ENCODE results near the gene TRPC4AP. TPM values are rescaled to one million over a fixed set of nuclear protein-coding genes. Genes with fewer than 3 reads are reported as not detected.

Gene TRPC4AP
- total RNA-seq, 4 donors from 2014 or later = 58.4 to 67.4 (median 63.5) TPM

DNA sequence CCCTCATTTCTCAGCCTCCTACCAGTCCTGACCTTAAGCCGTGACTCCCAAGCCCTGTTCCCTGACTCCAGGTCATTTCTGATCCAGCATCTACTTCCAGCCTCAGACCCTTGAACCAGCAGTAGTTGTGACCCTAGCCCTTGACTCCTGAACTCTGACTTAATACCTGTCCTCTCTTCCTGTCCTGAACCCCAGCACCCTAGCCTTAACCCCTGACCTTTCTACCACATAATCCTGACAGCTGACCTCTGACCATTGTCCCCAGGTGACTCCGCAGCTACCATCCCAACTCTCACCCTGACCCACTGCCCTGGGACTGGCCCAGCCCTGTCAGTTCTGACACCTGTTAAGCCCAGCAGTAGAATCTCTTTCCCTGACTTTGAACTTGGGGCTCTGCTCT, 94.8 kb downstream of the TRPC4AP start:
- H3K4me1 ChIP-seq = peaks cover 13 to 15% of the 10 kb centered on the region in 2 donors
- no peak overlapping the region for H3K4me3 ChIP-seq
- no peaks in the 10 kb centered on the region for H3K9me3 ChIP-seq
- ATAC-seq (no peak), DNase-seq (no peak)
- in situ Hi-C loops (cut with MboI; ENCODE audit: low sequenced_read_pairs in 4 of 4) (no loop called here), intact Hi-C loops (cut with DNase I; ENCODE audit: low total_unique reads) (no loop called here)
- TF ChIP-seq, protein P1, sequence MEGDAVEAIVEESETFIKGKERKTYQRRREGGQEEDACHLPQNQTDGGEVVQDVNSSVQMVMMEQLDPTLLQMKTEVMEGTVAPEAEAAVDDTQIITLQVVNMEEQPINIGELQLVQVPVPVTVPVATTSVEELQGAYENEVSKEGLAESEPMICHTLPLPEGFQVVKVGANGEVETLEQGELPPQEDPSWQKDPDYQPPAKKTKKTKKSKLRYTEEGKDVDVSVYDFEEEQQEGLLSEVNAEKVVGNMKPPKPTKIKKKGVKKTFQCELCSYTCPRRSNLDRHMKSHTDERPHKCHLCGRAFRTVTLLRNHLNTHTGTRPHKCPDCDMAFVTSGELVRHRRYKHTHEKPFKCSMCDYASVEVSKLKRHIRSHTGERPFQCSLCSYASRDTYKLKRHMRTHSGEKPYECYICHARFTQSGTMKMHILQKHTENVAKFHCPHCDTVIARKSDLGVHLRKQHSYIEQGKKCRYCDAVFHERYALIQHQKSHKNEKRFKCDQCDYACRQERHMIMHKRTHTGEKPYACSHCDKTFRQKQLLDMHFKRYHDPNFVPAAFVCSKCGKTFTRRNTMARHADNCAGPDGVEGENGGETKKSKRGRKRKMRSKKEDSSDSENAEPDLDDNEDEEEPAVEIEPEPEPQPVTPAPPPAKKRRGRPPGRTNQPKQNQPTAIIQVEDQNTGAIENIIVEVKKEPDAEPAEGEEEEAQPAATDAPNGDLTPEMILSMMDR (IDR thresholded peaks at IDR 0.05 in 4 of 5, conservative IDR thresholded peaks at IDR 0.05 in 1 of 5) = no peak
- TF ChIP-seq POLR2A (IDR thresholded peaks at IDR 0.05) = no peak
- no peaks in the 10 kb centered on the region for H3K27me3 ChIP-seq
- peaks cover 0 to 60% of the 10 kb centered on the region in 2 donors for H3K36me3 ChIP-seq
- peak overlapping the region; percentile 72 to 91 (median 84) for H3K27ac ChIP-seq

DNA sequence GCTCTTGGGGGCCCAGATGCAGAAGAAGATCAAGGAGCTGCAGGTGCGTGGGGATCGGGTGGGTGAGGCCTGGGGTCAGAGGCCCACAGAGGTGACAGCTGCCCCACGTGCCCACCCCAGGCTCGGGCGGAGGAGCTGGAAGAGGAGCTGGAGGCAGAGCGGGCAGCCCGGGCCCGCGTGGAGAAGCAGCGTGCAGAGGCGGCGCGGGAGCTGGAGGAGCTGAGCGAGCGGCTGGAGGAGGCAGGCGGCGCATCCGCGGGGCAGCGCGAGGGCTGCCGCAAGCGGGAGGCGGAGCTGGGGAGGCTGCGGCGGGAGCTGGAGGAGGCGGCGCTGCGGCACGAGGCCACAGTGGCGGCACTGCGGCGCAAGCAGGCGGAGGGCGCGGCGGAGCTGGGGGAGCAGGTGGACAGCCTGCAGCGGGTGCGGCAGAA, 95.5 kb downstream of the TRPC4AP start:
- no peaks in the 10 kb centered on the region for H3K27me3 ChIP-seq

DNA sequence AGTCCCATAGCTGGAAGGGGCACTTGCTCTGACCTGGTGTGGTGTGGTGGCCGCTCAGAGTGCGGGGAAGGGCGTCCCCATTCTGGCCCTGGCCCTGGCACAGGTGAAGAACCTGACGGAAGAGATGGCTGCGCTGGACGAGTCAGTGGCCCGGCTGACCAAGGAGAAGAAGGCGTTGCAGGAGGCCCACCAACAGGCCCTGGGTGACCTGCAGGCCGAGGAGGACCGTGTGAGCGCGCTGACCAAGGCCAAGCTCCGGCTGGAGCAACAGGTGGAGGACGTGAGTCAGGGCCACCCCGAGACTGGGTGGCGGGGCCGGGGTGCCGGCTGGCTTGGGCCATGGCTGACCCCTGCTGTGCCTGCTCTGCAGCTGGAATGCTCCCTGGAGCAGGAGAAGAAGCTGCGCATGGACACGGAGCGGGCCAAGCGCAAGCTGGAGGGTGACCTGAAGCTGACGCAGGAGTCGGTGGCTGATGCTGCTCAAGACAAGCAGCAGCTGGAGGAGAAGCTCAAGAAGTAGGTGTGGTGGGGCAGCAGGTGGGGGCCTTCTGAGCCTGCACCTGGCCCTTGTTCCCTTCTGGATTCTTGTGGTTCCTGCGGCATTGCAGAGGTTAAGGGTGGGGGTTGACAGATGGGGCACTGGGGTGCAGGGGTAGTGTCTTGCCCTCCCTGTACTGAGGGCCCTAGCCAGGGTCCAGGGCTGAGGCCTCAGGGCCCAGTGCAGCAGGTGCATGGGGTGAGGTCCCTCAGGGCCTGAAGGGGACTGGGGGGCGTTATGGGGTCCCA, 96.2 kb downstream of the TRPC4AP start:
- intact Hi-C loops (cut with DNase I; ENCODE audit: low total_unique reads) = no loop called here
- TF ChIP-seq, protein P1 (IDR thresholded peaks at IDR 0.05 in 4 of 5, conservative IDR thresholded peaks at IDR 0.05 in 1 of 5) = no peak
- no peak for TF ChIP-seq POLR2A (IDR thresholded peaks at IDR 0.05)
- in situ Hi-C loops (cut with MboI; ENCODE audit: low sequenced_read_pairs in 4 of 4) = no loop called here
- no peak for ATAC-seq
- no peak overlapping the region for H3K4me3 ChIP-seq
- H3K9me3 ChIP-seq = no peaks in the 10 kb centered on the region
- no peak for DNase-seq
- peak overlapping the region; percentile 72 to 91 (median 81) for H3K27ac ChIP-seq
- peaks cover 13 to 15% of the 10 kb centered on the region in 2 donors for H3K4me1 ChIP-seq
- H3K36me3 ChIP-seq = peaks cover 0 to 48% of the 10 kb centered on the region in 2 donors
- H3K27me3 ChIP-seq = no peaks in the 10 kb centered on the region

More for the DNA sequence above, 95.5 kb downstream of the TRPC4AP start:
- in situ Hi-C loops (cut with MboI; ENCODE audit: low sequenced_read_pairs in 4 of 4) = no loop called here
- Histone ChIP-seq H3K4me3 (no peak overlapping the region), H3K27ac (peak overlapping the region; percentile 72 to 91 (median 84)), H3K9me3 (no peaks in the 10 kb centered on the region), H3K36me3 (peaks cover 0 to 55% of the 10 kb centered on the region in 2 donors), H3K4me1 (peaks cover 13 to 15% of the 10 kb centered on the region in 2 donors)
- TF ChIP-seq POLR2A (IDR thresholded peaks at IDR 0.05) = no peak
- TF ChIP-seq, protein P1 (IDR thresholded peaks at IDR 0.05 in 4 of 5, conservative IDR thresholded peaks at IDR 0.05 in 1 of 5) = no peak
- no peak for ATAC-seq
- intact Hi-C loops (cut with DNase I; ENCODE audit: low total_unique reads) = no loop called here
- no peak for DNase-seq

DNA sequence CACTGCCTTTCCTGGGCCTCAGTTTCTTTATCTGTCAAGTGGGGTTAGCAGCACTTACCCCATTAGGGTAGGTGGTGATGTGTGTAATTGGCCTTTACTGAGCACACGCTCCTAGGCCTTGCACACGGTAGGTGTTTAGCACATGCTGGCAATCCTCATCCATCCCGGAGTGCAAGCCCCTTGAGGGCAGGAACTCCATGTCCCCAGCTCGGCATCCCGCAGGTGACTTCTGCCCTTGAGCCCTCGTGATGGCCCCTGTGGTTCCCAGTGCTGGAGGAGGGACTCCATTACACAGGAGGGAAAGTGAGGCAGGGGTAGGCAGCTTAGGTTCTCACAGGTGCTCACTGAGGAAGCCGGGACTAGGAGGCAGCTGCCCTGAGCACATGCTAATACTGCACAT, 96.9 kb downstream of the TRPC4AP start:
- no peak overlapping the region for H3K4me3 ChIP-seq

More for the DNA sequence above, 96.9 kb downstream of the TRPC4AP start:
- in situ Hi-C loops (cut with MboI; ENCODE audit: low sequenced_read_pairs in 4 of 4) (no loop called here), intact Hi-C loops (cut with DNase I; ENCODE audit: low total_unique reads) (no loop called here)
- Histone ChIP-seq H3K4me1 (peaks cover 13 to 15% of the 10 kb centered on the region in 2 donors), H3K27ac (peak overlapping the region; percentile 72 to 91 (median 81)), H3K9me3 (no peaks in the 10 kb centered on the region), H3K36me3 (peaks cover 0 to 40% of the 10 kb centered on the region in 2 donors), H3K27me3 (no peaks in the 10 kb centered on the region)
- DNase-seq = no peak
- ATAC-seq = no peak
- TF ChIP-seq, protein P1 (IDR thresholded peaks at IDR 0.05 in 4 of 5, conservative IDR thresholded peaks at IDR 0.05 in 1 of 5) = no peak

Data from gastrocnemius medialis (tissue), 4 donors.